SHP77 treated with DMSO at 0.1 percent for 48 hours (cell line): ENCODE results near the gene ZNF432.
A peak's percentile ranks its signal among the peaks of the same experiment; 100 is the strongest.
"Not testable (repeated sequence)": the region's sequence is repeated elsewhere in the genome, so short reads cannot be mapped to it uniquely, and the experiment has no call there.

Experiments
- DNase-seq: peaks from one replicate; lab custom pipeline; 2025; lab: John Stamatoyannopoulos, UW

The ZNF432 gene

GRCh38 chr19:52048555-52049501 is at the start of gene ZNF432:
ZNF432 (minus strand) TSS chr19:52048838; CDS start chr19:52046868, 1,970 bp downstream.
- DNase-seq, result no peak

GRCh38 chr19:52096416-52096815 is 47.8 kb upstream of the ZNF432 start:
- DNase-seq, result not testable (repeated sequence)

GRCh38 chr19:52095172-52096014 is 46.8 kb upstream of the ZNF432 start, which contains the start of gene ZNF841:
ZNF841 (minus strand) TSS chr19:52095765; CDS start chr19:52084801, 10,964 bp downstream.
- peak; percentile 75 for DNase-seq

- DNase-seq, result no peak
Observed at GRCh38 chr19:52094526-52095130, 46.0 kb upstream of the ZNF432 start.

GRCh38 chr19:52086481-52086880 is 37.8 kb upstream of the ZNF432 start:
- DNase-seq, result no peak

- no peak for DNase-seq
Observed at GRCh38 chr19:52070496-52070895, 21.9 kb upstream of the ZNF432 start.

- DNase-seq, result no peak
Observed at GRCh38 chr19:52069653-52070052, 21.0 kb upstream of the ZNF432 start.

- no peak for DNase-seq
Observed at GRCh38 chr19:52066258-52066863, 17.7 kb upstream of the ZNF432 start.

- DNase-seq, result no peak
Observed at GRCh38 chr19:52065399-52065798, 16.8 kb upstream of the ZNF432 start.

- not testable (repeated sequence) for DNase-seq
Observed at GRCh38 chr19:52056480-52056879, 7.8 kb upstream of the ZNF432 start.

GRCh38 chr19:52051736-52052135 is 3.1 kb upstream of the ZNF432 start:
- not testable (repeated sequence) for DNase-seq

- DNase-seq, result no peak
Observed at GRCh38 chr19:52039169-52039568, 9.5 kb downstream of the ZNF432 start.

GRCh38 chr19:52034051-52034728 is 14.4 kb downstream of the ZNF432 start:
- no peak for DNase-seq

GRCh38 chr19:52028780-52029123 is 19.9 kb downstream of the ZNF432 start:
- DNase-seq, result no peak

GRCh38 chr19:52028027-52028779 is 20.4 kb downstream of the ZNF432 start, which contains the start of gene ZNF614:
ZNF614 (minus strand) TSS chr19:52028379; CDS start chr19:52025745, 2,634 bp downstream.
- peak; percentile 63 for DNase-seq

- not testable (repeated sequence) for DNase-seq
Observed at GRCh38 chr19:52026255-52026990, 22.2 kb downstream of the ZNF432 start.

GRCh38 chr19:52024478-52024877 is 24.2 kb downstream of the ZNF432 start:
- DNase-seq, result not testable (repeated sequence)

GRCh38 chr19:52022193-52022592 is 26.4 kb downstream of the ZNF432 start:
- no peak for DNase-seq

- DNase-seq, result no peak
Observed at GRCh38 chr19:52020506-52020905, 28.1 kb downstream of the ZNF432 start.

- DNase-seq, result no peak
Observed at GRCh38 chr19:52010674-52011073, 38.0 kb downstream of the ZNF432 start.
